Transverse colon (tissue), 3 donors: ENCODE results near the gene NMT2.

Experiments
- POLR2A ChIP-seq: fragments of 450-650 bp; IDR thresholded peaks from one replicate; pipeline ENCODE4 v1.6.1; 2016; ENCODE audit warnings: antibody characterized with exemption, mild to moderate bottlenecking, moderate library complexity
- TF ChIP-seq, protein P1 (sequence below), 5 experiments: fragments of 200-600 bp in 3 of 5; fragments of 450-650 bp in 2 of 5; sonication (generic) in 3 of 5; IDR thresholded peaks; 1 replicate in 2 of 5; 2 replicates in 3 of 5; pipeline ENCODE4 v1.5.1; 2016 to 2017; ENCODE audit warnings: antibody characterized with exemption in 5 of 5, inconsistent platforms in 3 of 5, mild to moderate bottlenecking in 2 of 5, moderate library complexity in 1 of 5

DNA sequence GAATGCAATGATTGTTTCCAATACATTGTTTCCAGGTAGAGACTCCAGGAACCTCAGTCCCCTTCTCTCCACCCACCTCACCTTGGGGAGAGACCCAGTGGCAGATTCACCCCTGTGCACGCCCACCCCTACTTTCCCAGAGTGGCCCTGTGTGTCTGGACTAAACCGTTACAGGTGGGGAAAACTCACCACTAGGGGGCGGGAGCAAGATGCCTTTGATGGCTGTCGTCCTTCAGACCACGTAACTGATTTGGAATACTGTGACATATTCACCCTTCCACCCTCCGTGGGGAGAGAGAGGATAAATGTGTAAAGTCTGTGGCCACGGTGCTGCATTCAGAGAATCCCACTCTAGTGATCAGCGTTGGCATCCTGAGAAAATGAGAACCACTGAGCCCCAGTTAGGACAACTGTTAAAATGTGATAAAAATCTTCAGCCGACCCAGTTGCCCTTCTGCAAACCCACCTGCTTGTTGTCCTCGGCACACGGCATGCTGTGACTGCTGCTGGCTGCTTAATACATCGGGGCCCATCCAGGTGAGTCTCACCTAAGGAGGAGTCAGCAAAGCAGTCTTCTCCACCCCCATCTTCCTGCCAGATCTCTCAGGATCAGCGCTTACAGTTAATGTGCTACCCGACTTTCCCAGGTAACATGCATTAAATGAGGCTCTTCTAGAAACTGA is 41.5 kb upstream of the NMT2 start:
- TF ChIP-seq, protein P1, sequence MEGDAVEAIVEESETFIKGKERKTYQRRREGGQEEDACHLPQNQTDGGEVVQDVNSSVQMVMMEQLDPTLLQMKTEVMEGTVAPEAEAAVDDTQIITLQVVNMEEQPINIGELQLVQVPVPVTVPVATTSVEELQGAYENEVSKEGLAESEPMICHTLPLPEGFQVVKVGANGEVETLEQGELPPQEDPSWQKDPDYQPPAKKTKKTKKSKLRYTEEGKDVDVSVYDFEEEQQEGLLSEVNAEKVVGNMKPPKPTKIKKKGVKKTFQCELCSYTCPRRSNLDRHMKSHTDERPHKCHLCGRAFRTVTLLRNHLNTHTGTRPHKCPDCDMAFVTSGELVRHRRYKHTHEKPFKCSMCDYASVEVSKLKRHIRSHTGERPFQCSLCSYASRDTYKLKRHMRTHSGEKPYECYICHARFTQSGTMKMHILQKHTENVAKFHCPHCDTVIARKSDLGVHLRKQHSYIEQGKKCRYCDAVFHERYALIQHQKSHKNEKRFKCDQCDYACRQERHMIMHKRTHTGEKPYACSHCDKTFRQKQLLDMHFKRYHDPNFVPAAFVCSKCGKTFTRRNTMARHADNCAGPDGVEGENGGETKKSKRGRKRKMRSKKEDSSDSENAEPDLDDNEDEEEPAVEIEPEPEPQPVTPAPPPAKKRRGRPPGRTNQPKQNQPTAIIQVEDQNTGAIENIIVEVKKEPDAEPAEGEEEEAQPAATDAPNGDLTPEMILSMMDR (IDR thresholded peaks at IDR 0.05), result peak; percentile 84 to 91 (median 85)
- TF ChIP-seq POLR2A, result no peak
